ENCODE measurements around the gene ADAMTS6. TPM values are rescaled to one million over a fixed set of nuclear protein-coding genes. Genes with fewer than 3 reads are reported as not detected.

Gene ADAMTS6
- total RNA-seq, 2 donors from 2014 or later: 0.12 to 0.77 TPM

DNA sequence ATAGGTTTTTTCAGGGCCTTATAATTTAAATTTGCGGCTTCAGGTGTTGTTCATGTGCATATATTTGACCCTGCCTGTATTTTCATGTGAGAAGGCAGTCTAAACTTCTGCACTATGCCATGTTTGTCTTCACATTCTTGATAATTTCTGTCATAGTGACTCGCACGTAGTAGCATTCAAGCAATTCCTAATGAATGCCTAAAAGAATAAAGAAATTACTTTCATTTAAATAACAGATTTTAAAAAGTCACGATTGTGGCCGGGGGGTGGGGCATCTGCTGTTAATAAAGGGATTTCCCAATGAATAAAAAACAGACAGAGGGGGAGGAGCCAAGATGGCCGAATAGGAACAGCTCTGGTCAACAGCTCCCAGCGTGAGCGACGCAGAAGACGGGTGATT is 318.0 kb downstream of the ADAMTS6 start:
- no peak overlapping the region for H3K4me3 ChIP-seq
- no peaks in the 10 kb centered on the region for H3K36me3 ChIP-seq
- H3K9me3 ChIP-seq: no peaks in the 10 kb centered on the region
- TF ChIP-seq, protein P1, sequence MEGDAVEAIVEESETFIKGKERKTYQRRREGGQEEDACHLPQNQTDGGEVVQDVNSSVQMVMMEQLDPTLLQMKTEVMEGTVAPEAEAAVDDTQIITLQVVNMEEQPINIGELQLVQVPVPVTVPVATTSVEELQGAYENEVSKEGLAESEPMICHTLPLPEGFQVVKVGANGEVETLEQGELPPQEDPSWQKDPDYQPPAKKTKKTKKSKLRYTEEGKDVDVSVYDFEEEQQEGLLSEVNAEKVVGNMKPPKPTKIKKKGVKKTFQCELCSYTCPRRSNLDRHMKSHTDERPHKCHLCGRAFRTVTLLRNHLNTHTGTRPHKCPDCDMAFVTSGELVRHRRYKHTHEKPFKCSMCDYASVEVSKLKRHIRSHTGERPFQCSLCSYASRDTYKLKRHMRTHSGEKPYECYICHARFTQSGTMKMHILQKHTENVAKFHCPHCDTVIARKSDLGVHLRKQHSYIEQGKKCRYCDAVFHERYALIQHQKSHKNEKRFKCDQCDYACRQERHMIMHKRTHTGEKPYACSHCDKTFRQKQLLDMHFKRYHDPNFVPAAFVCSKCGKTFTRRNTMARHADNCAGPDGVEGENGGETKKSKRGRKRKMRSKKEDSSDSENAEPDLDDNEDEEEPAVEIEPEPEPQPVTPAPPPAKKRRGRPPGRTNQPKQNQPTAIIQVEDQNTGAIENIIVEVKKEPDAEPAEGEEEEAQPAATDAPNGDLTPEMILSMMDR (IDR thresholded peaks at IDR 0.05): no peak
- no peaks in the 10 kb centered on the region for H3K4me1 ChIP-seq
- no peak overlapping the region for H3K9ac ChIP-seq (ENCODE audit: low read depth in 2 of 2, low read length in 2 of 2)
- DNase-seq: no peak
- intact Hi-C loops (cut with DNase I): no loop called here
- no peaks in the 10 kb centered on the region for H3K27me3 ChIP-seq
- H3K27ac ChIP-seq: no peak overlapping the region

DNA sequence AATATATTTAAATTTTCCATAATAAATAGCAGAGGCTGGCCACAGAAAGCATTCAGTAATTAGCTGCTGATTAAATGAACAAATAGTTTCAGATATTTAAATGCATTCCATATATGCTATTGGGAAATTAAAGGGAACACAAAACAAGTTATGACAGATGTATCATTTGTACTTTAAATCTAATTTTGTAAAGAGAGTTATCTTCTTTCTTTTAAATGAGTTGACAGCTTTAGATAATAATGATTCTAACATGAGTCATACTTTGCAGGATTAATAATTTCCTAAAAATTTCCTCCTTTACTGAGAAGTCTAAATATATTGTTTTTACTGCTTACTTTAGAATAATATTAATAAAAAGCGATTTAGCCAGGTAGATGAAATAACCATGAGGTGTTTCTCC is 320.1 kb downstream of the ADAMTS6 start:
- Histone ChIP-seq H3K36me3 (no peaks in the 10 kb centered on the region), H3K27me3 (no peaks in the 10 kb centered on the region), H3K4me3 (no peak overlapping the region), H3K4me1 (no peaks in the 10 kb centered on the region), H3K9ac (ENCODE audit: low read depth in 2 of 2, low read length in 2 of 2) (no peak overlapping the region), H3K9me3 (no peaks in the 10 kb centered on the region), H3K27ac (no peak overlapping the region)
- no peak for DNase-seq
- intact Hi-C loops (cut with DNase I): no loop called here
- TF ChIP-seq, protein P1 (IDR thresholded peaks at IDR 0.05): no peak

DNA sequence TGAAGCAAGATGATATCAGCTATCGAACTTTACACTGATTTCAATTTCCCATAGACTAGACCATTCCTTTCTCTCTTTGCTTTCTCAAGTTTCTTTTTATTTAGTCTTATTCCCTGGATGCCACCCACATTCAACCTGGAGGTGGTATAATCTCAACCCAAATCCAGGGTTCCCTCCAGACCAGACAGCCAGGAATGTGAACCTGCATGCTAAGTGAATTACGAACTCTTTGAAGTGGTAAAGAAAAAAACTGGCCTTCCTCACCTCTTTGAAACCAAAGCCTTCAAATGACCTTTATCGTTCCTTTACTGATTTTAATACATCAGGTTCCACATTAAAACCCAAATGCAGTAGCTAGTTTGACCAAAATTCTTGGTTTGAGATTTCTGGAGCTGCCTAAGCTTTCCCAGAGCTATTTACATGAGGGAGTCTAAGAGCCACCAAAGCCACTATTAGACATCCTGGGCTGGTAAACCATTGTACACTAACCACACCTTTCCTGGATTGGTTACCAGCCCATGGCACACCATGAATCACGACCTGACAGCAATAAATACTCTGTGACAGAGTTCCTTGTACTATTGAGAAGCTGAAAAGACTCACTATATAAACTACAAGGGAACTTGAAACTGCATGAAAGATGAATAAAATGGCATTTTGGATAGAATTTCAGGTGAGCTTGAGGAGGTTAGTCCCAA is 323.7 kb downstream of the ADAMTS6 start:
- no peak overlapping the region for H3K4me3 ChIP-seq
- peak; percentile 48 for DNase-seq
- H3K27me3 ChIP-seq: no peaks in the 10 kb centered on the region
- intact Hi-C loops (cut with DNase I): no loop called here
- no peaks in the 10 kb centered on the region for H3K9me3 ChIP-seq
- H3K9ac ChIP-seq (ENCODE audit: low read depth in 2 of 2, low read length in 2 of 2): no peak overlapping the region
- no peaks in the 10 kb centered on the region for H3K36me3 ChIP-seq
- H3K4me1 ChIP-seq: no peaks in the 10 kb centered on the region
- H3K27ac ChIP-seq: no peak overlapping the region
- TF ChIP-seq, protein P1 (IDR thresholded peaks at IDR 0.05): no peak

DNA sequence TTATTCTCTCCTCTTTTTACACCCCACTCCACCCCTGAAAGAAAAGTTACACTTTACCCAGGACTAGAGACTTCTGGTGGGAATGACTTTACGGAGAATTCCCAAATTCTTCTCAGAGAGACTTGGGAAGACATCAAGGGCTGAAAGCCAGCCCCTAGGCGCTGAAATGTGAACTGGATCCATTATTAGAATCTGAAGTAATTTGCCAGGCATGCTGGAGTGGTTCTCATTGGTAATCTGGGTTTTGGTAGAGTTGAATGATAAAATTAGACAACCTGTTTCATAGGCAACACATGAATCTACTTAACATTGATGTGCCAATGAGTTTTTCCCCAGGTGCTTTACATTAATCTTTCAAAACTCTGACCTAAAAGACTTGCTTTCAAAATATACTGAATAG is 324.8 kb downstream of the ADAMTS6 start:
- Histone ChIP-seq H3K4me1 (peaks cover under 1% of the 10 kb centered on the region), H3K27ac (no peak overlapping the region), H3K9me3 (no peaks in the 10 kb centered on the region), H3K36me3 (no peaks in the 10 kb centered on the region), H3K4me3 (no peak overlapping the region), H3K27me3 (no peaks in the 10 kb centered on the region), H3K9ac (ENCODE audit: low read depth in 2 of 2, low read length in 2 of 2) (no peak overlapping the region)
- TF ChIP-seq, protein P1 (IDR thresholded peaks at IDR 0.05): no peak
- DNase-seq: no peak
- intact Hi-C loops (cut with DNase I): no loop called here

DNA sequence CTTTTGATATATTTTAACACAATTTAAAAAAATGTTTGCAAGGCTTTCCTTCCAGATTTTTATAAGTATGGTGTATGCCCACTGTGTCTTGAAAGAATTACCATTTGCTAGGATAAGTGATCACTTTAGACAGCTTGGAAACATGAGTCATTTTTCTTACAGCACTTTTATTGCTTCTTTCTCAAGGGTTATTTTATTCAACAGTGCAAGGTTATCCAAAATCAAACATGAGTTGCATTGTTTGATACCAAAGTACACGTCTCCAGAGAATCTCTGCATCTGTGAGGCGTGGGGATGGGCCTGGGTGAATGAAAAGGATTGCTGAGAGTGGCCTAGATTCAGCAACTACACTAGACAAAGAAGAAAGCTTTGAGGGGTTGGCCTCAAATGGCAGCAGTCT is 329.6 kb downstream of the ADAMTS6 start:
- Histone ChIP-seq H3K36me3 (no peaks in the 10 kb centered on the region), H3K27ac (no peak overlapping the region), H3K4me3 (no peak overlapping the region), H3K9ac (ENCODE audit: low read depth in 2 of 2, low read length in 2 of 2) (no peak overlapping the region), H3K27me3 (no peaks in the 10 kb centered on the region), H3K4me1 (peaks cover 7% of the 10 kb centered on the region), H3K9me3 (no peaks in the 10 kb centered on the region)
- TF ChIP-seq, protein P1 (IDR thresholded peaks at IDR 0.05): no peak
- intact Hi-C loops (cut with DNase I): no loop called here
- DNase-seq: peak; percentile 43
